SU-DHL-6 (cell line): Measurements from ENCODE around the gene HOTAIR.

Experiments
- H2AFZ ChIP-seq: fragments of 200-600 bp; sonication (generic); 2 replicates; pipeline ENCODE4 v1.6.1; 2014; ENCODE audit warnings: low read depth, mild to moderate bottlenecking, moderate library complexity, mixed read lengths, antibody characterized with exemption, low read length; ENCODE audit not compliant: severe bottlenecking
- H3F3A ChIP-seq: fragments of 200-600 bp; shearing (Covaris generic); 2 replicates; pipeline ENCODE4 v1.6.0; 2016; ENCODE audit warnings: antibody characterized with exemption, mild to moderate bottlenecking; ENCODE audit not compliant: insufficient read depth
- H3K27ac ChIP-seq: fragments of 200-600 bp; sonication (generic); 2 replicates; pipeline ENCODE4 v1.5.1; 2016; ENCODE audit warnings: low read depth, mild to moderate bottlenecking, low read length, moderate library complexity, mixed read lengths
- H3K27me3 ChIP-seq: fragments of 200-600 bp; sonication (generic), shearing (Covaris generic); 2 replicates; pipeline ENCODE4 v1.6.0; 2014; ENCODE audit warnings: mild to moderate bottlenecking, low read length
- H3K36me3 ChIP-seq: fragments of 200-600 bp; sonication (generic); 2 replicates; pipeline ENCODE4 v1.6.1; 2014; ENCODE audit warnings: mild to moderate bottlenecking, low read length, mixed read lengths
- H3K4me2 ChIP-seq: fragments of 300-600, 200-600 bp; shearing (Covaris generic), sonication (generic); 2 replicates; pipeline ENCODE4 v1.6.0; 2014; ENCODE audit warnings: low read length, low read depth, mild to moderate bottlenecking; ENCODE audit not compliant: poor library complexity, severe bottlenecking
- H3K4me3 ChIP-seq: fragments of 200-600 bp; sonication (generic); 2 replicates; pipeline ENCODE4 v1.5.1; 2014; ENCODE audit warnings: antibody characterized with exemption, low read length, mild to moderate bottlenecking, mixed read lengths; ENCODE audit not compliant: insufficient read depth, poor library complexity, severe bottlenecking
- H3K79me2 ChIP-seq: fragments of 200-600 bp; sonication (generic); 2 replicates; pipeline ENCODE4 v1.6.1; 2014; ENCODE audit warnings: mild to moderate bottlenecking, low read length, moderate library complexity; ENCODE audit not compliant: insufficient read depth
- H3K9ac ChIP-seq: fragments of 200-600 bp; sonication (generic); 2 replicates; pipeline ENCODE4 v1.7.0; 2014; ENCODE audit warnings: mild to moderate bottlenecking, low read length
- H3K9me2 ChIP-seq: fragments of 200-600 bp; sonication (generic); replicated peaks from 2 replicates; pipeline ENCODE4 v1.6.1; 2014; ENCODE audit warnings: low read length; ENCODE audit not compliant: insufficient read depth
- H3K9me3 ChIP-seq: fragments of 200-600 bp; sonication (generic); 2 replicates; pipeline ENCODE4 v1.6.1; 2014; ENCODE audit warnings: low read length, mixed read lengths; ENCODE audit not compliant: insufficient read depth
- H4K20me1 ChIP-seq: fragments of 200-600 bp; sonication (generic); 2 replicates; pipeline ENCODE4 v1.6.1; 2014; ENCODE audit warnings: low read depth, mild to moderate bottlenecking, antibody characterized with exemption, low read length, moderate library complexity, mixed read lengths
- CTCF ChIP-seq: fragments of 200-600 bp; sonication (generic); IDR thresholded peaks from one replicate; pipeline ENCODE4 v1.5.1; 2017; ENCODE audit warnings: antibody characterized with exemption, mild to moderate bottlenecking, low read length, moderate library complexity; ENCODE audit not compliant: insufficient read depth, poor library complexity, severe bottlenecking
- EZH2phosphoT487 ChIP-seq: fragments of 200-600 bp; sonication (generic), shearing (Covaris generic); conservative IDR thresholded peaks from 2 replicates; pipeline ENCODE4 v1.6.1; 2018; ENCODE audit warnings: mild to moderate bottlenecking, antibody characterized with exemption, low read length, moderate library complexity, mixed read lengths

Gene HOTAIR

GRCh38 chr12:53998110-53998899 is 23.6 kb upstream of the HOTAIR start:
- TF ChIP-seq EZH2phosphoT487 (no peak), CTCF (no peak)
- no peaks in the 10 kb centered on the region for H3K9me2 ChIP-seq
- H3K79me2 ChIP-seq: no peaks in the 10 kb centered on the region
- no peak overlapping the region for H3K9ac ChIP-seq
- no peaks in the 10 kb centered on the region for H4K20me1 ChIP-seq
- no peak overlapping the region for H3K4me3 ChIP-seq
- H3K4me2 ChIP-seq: no peak overlapping the region
- H2AFZ ChIP-seq: no peak overlapping the region
- no peaks in the 10 kb centered on the region for H3K36me3 ChIP-seq
- H3F3A ChIP-seq: no peaks in the 10 kb centered on the region
- H3K9me3 ChIP-seq: no peaks in the 10 kb centered on the region
- H3K27me3 ChIP-seq: no peaks in the 10 kb centered on the region
- no peak overlapping the region for H3K27ac ChIP-seq

GRCh38 chr12:53997204-53998109 is 22.7 kb upstream of the HOTAIR start:
- Histone ChIP-seq H3K79me2 (no peaks in the 10 kb centered on the region), H3K9me2 (no peaks in the 10 kb centered on the region), H3K4me2 (no peak overlapping the region), H3K4me3 (no peak overlapping the region), H2AFZ (no peak overlapping the region), H4K20me1 (no peaks in the 10 kb centered on the region), H3K36me3 (no peaks in the 10 kb centered on the region), H3F3A (no peaks in the 10 kb centered on the region), H3K9me3 (no peaks in the 10 kb centered on the region), H3K27ac (no peak overlapping the region), H3K9ac (no peak overlapping the region), H3K27me3 (no peaks in the 10 kb centered on the region)
- no peak for TF ChIP-seq CTCF
- no peak for TF ChIP-seq EZH2phosphoT487

- TF ChIP-seq CTCF: no peak
- TF ChIP-seq EZH2phosphoT487: no peak
- H3K36me3 ChIP-seq: no peaks in the 10 kb centered on the region
- no peak overlapping the region for H3K9ac ChIP-seq
- no peaks in the 10 kb centered on the region for H3K9me2 ChIP-seq
- no peaks in the 10 kb centered on the region for H4K20me1 ChIP-seq
- H3K27me3 ChIP-seq: no peaks in the 10 kb centered on the region
- H3K79me2 ChIP-seq: no peaks in the 10 kb centered on the region
- H3K4me2 ChIP-seq: no peak overlapping the region
- no peaks in the 10 kb centered on the region for H3K9me3 ChIP-seq
- no peak overlapping the region for H3K27ac ChIP-seq
- no peak overlapping the region for H3K4me3 ChIP-seq
- H3F3A ChIP-seq: no peaks in the 10 kb centered on the region
- no peak overlapping the region for H2AFZ ChIP-seq
Measured at GRCh38 chr12:53996240-53997203, 21.8 kb upstream of the HOTAIR start.
